Neutrophil (primary cell): ENCODE results near the gene TAB2.
A peak's percentile ranks its signal among the peaks of the same experiment; 100 is the strongest.

Experiments
- H3K27ac ChIP-seq: fragments of 200-600 bp; sonication (generic); 2 replicates; pipeline ENCODE4 v1.5.1; 2016; ENCODE audit warnings: mild to moderate bottlenecking, moderate library complexity
- H3K27me3 ChIP-seq: fragments of 200-600 bp; sonication (generic); 2 replicates; pipeline ENCODE4 v1.6.0; 2016; ENCODE audit warnings: mild to moderate bottlenecking
- H3K36me3 ChIP-seq: fragments of 200-600 bp; sonication (generic); 2 replicates; pipeline ENCODE4 v1.5.1; 2017
- H3K4me1 ChIP-seq, 2 experiments: fragments of 200-600 bp in 1 of 2; sonication (generic) in 1 of 2; 1 replicate in 1 of 2; 2 replicates in 1 of 2; pipeline versions ENCODE4 v1.5.1 to v1.6.1; 2013 to 2016; ENCODE audit warnings: low read depth in 1 of 2, low read length in 1 of 2, mild to moderate bottlenecking in 1 of 2, moderate library complexity in 1 of 2; ENCODE audit not compliant: control insufficient read depth in 1 of 2, insufficient read depth in 1 of 2
- H3K4me3 ChIP-seq, 2 experiments: fragments of 200-600 bp in 1 of 2; sonication (generic) in 1 of 2; 1 replicate in 1 of 2; 2 replicates in 1 of 2; pipeline ENCODE4 v1.5.1; 2013 to 2016; ENCODE audit warnings: low read depth in 1 of 2, low read length in 1 of 2, mild to moderate bottlenecking in 1 of 2, moderate library complexity in 1 of 2
- H3K9me3 ChIP-seq: fragments of 200-600 bp; sonication (generic); 2 replicates; pipeline ENCODE4 v1.5.1; 2016
- CTCF ChIP-seq: fragments of 200-600 bp; sonication (generic); IDR thresholded peaks from 2 replicates; pipeline ENCODE4 v1.5.1; 2016; ENCODE audit warnings: antibody characterized with exemption

Gene TAB2

DNA sequence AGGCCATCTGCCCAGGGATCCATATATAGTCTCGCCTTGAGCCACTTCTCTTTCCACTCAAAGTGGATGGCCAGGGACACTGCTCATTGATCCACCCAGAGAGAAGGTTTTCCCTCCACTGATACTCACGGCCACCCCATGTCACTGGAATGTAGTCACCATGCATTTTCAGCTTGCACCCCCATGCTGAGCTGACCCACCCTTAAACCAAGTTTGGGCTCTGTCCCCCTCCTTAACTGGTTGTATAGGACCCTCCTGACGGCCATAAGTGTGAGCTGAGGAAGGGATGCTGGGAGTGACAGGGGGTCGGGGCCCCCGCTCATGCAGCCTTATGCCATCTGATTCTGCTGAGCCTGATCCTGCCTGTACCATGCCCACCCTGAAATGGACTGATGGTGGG is 108.2 kb downstream of the TAB2 start:
- Histone ChIP-seq H3K27ac (no peak overlapping the region), H3K27me3 (no peaks in the 10 kb centered on the region), H3K4me1 (no peaks in the 10 kb centered on the region), H3K36me3 (no peaks in the 10 kb centered on the region), H3K4me3 (no peak overlapping the region), H3K9me3 (no peaks in the 10 kb centered on the region)
- no peak for TF ChIP-seq CTCF

- Histone ChIP-seq H3K27ac (no peak overlapping the region), H3K36me3 (no peaks in the 10 kb centered on the region), H3K27me3 (no peaks in the 10 kb centered on the region), H3K4me1 (peaks cover 0 to 4% of the 10 kb centered on the region in 2 experiments), H3K9me3 (no peaks in the 10 kb centered on the region), H3K4me3 (no peak overlapping the region)
- no peak for TF ChIP-seq CTCF
These were observed 111.1 kb downstream of the TAB2 start for GRCh38 chr6:149428606-149429005.

- no peak overlapping the region for H3K27ac ChIP-seq
- no peaks in the 10 kb centered on the region for H3K27me3 ChIP-seq
- no peaks in the 10 kb centered on the region for H3K9me3 ChIP-seq
- peaks cover 0 to 4% of the 10 kb centered on the region in 2 experiments for H3K4me1 ChIP-seq
- H3K4me3 ChIP-seq: no peak overlapping the region
- no peak for TF ChIP-seq CTCF
- no peaks in the 10 kb centered on the region for H3K36me3 ChIP-seq
These were observed 112.2 kb downstream of the TAB2 start for GRCh38 chr6:149429427-149430360.

DNA sequence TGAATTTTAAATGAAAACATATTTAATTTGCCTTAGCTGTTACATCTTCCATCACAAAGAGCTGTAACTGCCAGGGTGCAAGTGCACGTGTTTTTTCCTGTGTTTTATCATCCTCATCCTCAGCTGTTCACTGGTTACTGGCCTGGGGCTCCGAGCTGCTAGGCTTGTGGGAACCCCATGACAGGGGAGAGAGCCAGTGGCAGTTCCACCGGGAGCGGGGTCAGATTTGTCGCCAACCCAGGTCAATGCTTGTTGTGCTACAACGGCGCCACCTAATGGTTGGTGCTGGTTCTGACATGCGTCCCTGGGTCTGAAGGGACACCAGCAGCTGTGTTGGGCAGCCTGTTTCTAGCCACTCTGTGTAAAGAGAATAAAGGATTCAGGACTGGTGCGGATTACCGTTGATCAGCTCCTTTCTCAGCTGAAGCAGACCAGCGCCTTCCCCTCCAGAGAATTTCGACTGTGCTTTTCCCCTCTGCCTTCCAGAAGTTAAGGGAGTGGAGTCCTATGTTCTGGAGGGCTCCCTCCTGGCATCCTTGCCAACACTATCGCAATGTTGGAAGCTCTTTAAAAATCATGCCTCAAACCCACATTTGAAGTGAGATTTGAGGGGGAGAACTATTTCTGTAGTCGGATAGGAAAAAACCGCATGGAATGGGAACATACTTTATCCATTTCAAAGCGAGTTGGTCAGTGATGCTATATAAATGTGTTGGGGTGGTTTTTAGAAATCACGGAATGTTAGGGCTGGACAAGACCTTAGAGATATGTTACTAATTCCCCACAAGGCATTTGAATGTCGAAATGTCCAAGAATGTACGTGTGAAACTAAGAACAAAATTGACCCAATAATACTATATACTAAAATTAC is 114.6 kb downstream of the TAB2 start:
- Histone ChIP-seq H3K27ac (no peak overlapping the region), H3K4me3 (no peak overlapping the region), H3K36me3 (no peaks in the 10 kb centered on the region), H3K27me3 (no peaks in the 10 kb centered on the region), H3K9me3 (no peaks in the 10 kb centered on the region), H3K4me1 (peaks cover 0 to 4% of the 10 kb centered on the region in 2 experiments)
- peak; percentile 94 for TF ChIP-seq CTCF

- Histone ChIP-seq H3K9me3 (no peaks in the 10 kb centered on the region), H3K27ac (no peak overlapping the region), H3K4me1 (peaks cover 0 to 4% of the 10 kb centered on the region in 2 experiments), H3K27me3 (no peaks in the 10 kb centered on the region), H3K36me3 (no peaks in the 10 kb centered on the region), H3K4me3 (no peak overlapping the region)
- no peak for TF ChIP-seq CTCF
These were observed 115.9 kb downstream of the TAB2 start for GRCh38 chr6:149433405-149433804.
